ENCODE measurements around the gene TMEM125.

Gene TMEM125

DNA sequence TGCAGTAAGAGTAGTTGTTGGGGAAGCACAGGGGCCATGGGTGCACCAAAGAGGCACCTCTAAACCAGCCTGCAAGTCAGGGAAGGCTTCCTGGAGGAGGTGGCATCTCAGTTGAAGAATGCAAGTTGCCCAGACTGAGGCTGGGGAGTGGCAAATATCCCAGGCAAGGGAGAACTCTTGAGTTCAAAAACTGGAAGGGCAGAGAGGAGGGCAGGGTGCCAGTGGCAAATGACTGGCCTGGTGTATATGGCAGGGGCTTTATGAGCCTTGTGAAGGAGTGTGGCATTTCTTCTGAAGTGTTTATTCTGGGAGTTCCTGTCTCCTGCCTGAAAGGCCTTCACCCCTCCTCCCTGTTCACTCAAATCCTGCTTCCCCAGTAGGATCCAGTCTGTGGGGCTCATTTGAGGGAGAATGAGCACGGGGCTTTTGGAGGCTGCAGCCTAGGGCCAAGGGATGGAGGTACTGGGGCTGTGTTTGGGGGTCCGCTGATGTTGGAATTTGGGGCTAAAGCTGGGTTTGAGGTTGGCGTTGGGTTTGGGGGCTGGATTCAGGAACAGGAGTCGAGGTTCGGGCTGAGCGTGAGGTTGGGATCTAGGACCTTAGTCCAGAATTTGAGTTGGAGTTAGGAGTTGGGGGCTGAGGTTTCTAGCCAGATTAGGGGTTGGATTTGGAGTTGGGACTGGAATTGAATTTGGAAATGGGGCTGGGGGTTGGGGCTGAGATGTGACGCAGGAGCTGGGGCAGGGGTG, at the start of gene TMEM125:
TMEM125 (plus strand) TSS at position 357 of the 749 bp plus-strand sequence. CDS start 2,740 bp downstream, outside the sequence.
- no peak for DNase-seq (ENCODE audit: low read depth in 2 of 2)

- DNase-seq (ENCODE audit: low read depth in 2 of 2): no peak
Measured at GRCh38 chr1:43220905-43221778, 48.6 kb upstream of the TMEM125 start.

DNA sequence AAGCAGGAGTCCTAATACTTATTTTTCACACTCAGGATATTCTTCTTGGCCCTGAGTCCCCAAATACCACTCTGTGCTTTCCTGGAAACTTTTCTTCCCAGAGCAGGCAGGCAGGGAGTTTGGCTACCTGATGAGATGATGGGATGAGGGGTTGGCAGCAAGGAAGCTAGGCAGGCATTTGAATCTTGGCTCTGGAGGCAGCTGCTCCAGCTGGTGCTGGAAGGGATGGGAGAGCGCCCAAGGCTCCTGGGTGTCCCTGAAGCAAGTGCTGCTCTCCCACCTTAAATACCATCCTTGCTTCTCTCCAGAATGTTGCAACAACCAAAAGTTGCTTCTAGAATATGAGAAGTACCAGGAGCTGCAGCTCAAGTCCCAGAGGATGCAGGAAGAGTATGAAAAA, 48.0 kb upstream of the TMEM125 start:
- DNase-seq (ENCODE audit: low read depth in 2 of 2): no peak

- no peak for DNase-seq (ENCODE audit: low read depth in 2 of 2)
Measured at GRCh38 chr1:43222879-43223278, 46.9 kb upstream of the TMEM125 start.

GRCh38 chr1:43225168-43225567, 44.6 kb upstream of the TMEM125 start:
- DNase-seq (ENCODE audit: low read depth in 2 of 2): no peak

DNA sequence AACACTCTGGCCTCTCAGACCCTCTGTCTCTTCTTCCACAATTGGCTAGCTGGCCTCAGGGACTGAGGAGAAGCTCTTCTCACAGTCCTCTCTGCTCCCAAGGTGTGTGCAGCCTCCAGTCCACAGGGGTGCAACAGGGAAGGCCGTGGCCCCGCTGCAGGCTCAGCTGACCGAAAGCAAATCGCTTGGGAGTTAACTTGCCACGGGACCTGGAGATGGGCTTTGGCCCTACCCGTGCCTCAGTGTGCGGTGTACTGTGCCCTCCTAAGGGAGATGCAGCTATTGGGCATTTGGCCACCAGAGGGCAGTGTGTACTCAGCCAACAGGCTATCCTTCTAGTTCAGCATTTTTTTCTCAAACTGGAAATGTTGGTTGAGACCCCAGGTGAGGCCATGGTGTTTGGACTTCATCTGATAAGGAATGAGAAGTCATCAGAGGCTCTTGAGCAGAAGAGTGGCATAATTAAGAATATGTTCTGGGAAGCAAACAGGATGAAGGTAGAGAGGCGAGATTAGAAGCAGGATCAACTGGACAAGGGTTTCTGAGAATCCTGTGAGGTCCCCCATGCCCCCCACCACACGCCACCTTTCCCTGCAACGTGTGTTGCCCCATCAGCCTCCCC, 42.5 kb upstream of the TMEM125 start:
- peak; percentile 72 to 80 for DNase-seq (ENCODE audit: low read depth in 2 of 2)

DNA sequence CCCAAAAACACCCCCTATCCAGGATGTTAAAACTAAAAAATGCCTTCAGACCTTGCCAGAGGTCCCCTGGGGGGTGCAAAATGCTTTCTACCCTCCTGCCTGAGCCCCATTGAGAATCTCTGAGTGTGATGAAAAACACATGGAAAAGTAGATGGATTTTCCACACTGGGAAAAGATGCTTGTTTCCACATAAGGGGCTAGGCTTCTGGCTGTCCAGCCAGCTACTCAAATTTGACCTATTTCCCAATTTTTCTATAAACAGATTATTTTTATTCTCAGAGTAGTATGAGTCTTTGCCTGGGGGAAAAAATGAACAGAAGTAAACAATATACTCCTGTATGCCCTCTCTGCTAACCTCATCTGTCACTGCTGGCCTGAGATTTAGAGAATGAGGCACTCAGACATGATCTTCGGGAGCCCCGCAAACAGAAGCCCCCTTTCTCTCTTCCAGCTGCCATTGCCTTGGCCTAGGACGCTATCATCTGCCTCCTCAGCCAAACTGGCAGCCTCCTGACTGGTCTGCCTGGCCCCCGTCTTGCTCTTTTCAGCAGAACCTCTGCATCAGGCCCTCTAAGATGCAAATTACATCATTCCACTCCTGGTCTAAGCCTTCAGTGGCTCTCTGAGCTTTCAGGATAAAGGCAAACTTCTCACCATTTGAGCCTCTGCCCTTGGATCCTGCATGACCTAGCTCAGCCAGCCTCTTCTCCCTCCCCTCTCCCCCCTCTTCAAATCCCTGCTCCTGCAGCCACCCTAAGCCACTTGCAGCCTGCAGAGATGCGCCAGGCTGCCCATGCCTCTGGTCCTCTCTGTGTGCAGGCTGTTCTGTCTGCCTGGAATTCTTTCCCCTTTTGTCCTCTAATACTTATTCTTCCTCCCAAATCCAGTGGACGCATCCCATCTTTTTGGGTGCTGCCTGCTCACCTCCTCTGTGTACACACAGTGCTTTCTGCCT, 39.7 kb upstream of the TMEM125 start:
- DNase-seq (ENCODE audit: low read depth in 2 of 2): no peak

DNA sequence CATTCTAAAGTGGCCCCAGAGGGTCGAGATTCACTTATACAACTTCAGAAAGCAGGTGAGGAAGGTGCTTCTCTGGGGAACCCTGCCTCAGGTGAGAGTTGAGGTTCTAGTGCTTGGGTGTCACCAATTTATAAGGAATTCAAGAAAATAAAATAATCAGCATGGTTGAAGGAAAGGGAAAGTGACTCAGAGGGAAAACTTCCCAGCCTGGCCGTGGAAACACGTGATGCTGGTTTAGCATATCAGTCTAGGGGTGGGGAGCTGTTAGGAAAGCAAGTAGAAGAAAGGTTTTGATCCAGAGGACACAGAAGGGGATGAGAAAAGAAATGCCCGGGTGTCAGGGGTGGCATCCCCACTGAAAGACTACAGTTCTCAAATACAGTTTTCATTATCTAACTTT, 37.7 kb upstream of the TMEM125 start:
- DNase-seq (ENCODE audit: low read depth in 2 of 2): no peak

GRCh38 chr1:43232482-43232881, 37.3 kb upstream of the TMEM125 start:
- no peak for DNase-seq (ENCODE audit: low read depth in 2 of 2)

GRCh38 chr1:43233631-43234030, 36.2 kb upstream of the TMEM125 start:
- DNase-seq (ENCODE audit: low read depth in 2 of 2): no peak

DNA sequence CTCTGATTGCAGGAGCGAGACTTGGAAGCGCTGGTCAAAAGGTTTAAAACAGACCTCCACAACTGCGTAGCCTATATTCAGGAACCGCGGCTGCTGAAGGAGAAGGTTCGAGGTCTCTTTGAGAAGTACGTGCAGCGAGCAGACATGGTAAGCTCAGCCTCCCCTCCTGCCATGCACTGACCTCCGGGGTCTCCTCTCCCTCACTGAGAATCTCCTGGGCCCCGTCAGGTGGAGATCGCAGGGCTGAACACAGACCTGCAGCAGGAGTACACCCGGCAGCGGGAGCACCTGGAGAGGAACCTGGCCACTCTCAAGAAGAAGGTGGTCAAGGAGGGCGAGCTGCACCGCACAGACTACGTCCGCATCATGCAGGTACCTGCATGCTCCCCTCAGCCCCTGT, 35.5 kb upstream of the TMEM125 start:
- no peak for DNase-seq (ENCODE audit: low read depth in 2 of 2)

GRCh38 chr1:43235040-43235439, 34.7 kb upstream of the TMEM125 start:
- no peak for DNase-seq (ENCODE audit: low read depth in 2 of 2)

DNA sequence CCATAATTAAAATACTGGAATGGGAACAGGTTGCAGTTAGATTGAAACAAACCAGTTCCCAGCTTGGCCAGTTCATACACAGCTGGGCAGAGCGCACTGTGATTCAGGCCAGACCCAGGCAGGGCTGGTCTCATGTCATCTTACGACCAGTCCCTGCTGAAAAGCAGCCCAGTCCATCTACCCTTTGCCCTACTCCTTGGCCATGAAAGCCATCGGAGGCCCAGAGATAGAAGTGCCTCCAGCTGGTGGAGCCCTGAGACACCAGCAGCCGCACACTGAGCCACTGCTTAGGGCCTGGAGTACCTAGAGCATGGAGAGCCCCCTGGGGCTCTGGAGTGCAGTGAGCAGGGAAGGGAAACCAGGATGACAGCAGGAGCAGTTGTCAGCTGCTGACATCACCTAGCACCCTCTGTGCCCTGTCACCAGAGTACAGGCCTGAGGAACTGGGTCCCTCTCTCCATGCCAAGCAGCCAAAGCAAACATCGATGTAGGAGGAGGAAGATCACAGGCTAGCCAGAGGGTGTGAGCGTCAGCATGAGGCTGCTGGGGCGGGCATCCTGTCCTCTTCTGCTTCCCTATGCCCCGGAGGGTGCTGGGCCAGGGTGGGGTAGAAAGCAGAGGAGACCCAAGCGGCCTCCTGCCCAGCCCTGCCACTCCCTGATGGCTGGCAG, 34.2 kb upstream of the TMEM125 start:
- DNase-seq (ENCODE audit: low read depth in 2 of 2): no peak

- no peak for DNase-seq (ENCODE audit: low read depth in 2 of 2)
Measured at GRCh38 chr1:43237121-43237520, 32.7 kb upstream of the TMEM125 start.

- DNase-seq (ENCODE audit: low read depth in 2 of 2): no peak
Measured at GRCh38 chr1:43238085-43238484, 31.7 kb upstream of the TMEM125 start.

GRCh38 chr1:43238991-43239469, 30.8 kb upstream of the TMEM125 start:
- no peak for DNase-seq (ENCODE audit: low read depth in 2 of 2)

DNA sequence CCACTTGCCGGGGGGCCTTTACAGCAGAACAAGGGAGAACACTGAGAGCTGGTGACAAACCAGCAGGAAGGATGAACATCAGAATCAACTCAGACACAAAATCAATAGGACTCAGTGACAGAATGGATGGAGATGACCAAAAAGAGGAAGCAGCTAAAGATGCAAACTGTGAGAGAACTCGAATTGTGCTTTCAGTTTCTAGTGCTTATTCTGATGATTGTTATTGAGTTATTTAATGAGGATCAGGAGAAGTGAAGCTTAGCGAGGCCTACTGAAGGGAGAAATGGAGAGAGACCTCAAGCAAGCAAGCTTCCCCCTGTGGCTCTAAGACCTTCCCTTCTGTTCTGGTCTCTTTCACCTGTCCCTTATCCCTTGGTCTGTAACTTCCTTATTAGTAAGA, 30.3 kb upstream of the TMEM125 start:
- DNase-seq (ENCODE audit: low read depth in 2 of 2): no peak

- no peak for DNase-seq (ENCODE audit: low read depth in 2 of 2)
Measured at GRCh38 chr1:43241413-43241836, 28.4 kb upstream of the TMEM125 start.

DNA sequence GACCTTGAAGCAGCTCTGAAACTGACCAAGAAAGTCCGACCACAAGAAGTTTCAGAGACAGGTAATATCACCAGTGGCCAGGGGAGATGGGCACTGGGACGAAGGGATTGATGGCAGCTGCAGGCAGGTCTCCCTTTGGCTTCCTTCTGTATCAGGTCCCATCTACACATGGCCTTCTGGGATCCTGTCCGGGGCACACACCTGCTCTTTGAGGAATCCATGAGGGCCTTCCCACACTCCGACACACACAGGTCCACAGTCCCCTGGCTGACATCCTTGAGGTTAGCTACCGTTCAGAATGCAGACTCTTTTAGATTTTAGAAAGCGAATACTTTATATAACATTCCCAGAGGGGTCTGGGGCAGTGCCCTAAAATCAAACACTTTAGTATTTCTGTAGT, 26.5 kb upstream of the TMEM125 start:
- DNase-seq (ENCODE audit: low read depth in 2 of 2): no peak

- DNase-seq (ENCODE audit: low read depth in 2 of 2): no peak
Measured at GRCh38 chr1:43246466-43247213, 23.1 kb upstream of the TMEM125 start.

Measured in stimulated activated CD8-positive, alpha-beta memory T cell treated with anti-CD3 and anti-CD28 coated beads, Interleukin-7, amount 100 ng/mL, for 1 hour (primary cell).